Skin epidermis (tissue), 12 donors: ENCODE data around the gene NOTO.

Source experiments
- H3K27ac ChIP-seq, 21 experiments: fragments of 200-600 bp; sonication (generic) in 11 of 21; one replicate each; pipeline ENCODE4 v1.5.0; 2020; ENCODE audit warnings: mild to moderate bottlenecking in 3 of 21, inconsistent platforms in 2 of 21, moderate library complexity in 2 of 21
- H3K4me3 ChIP-seq, 7 experiments: fragments of 200-600 bp; sonication (generic) in 2 of 7; one replicate each; pipeline ENCODE4 v1.5.0; 2020; ENCODE audit warnings: inconsistent platforms in 2 of 7, mild to moderate bottlenecking in 2 of 7, moderate library complexity in 1 of 7

The NOTO gene

DNA sequence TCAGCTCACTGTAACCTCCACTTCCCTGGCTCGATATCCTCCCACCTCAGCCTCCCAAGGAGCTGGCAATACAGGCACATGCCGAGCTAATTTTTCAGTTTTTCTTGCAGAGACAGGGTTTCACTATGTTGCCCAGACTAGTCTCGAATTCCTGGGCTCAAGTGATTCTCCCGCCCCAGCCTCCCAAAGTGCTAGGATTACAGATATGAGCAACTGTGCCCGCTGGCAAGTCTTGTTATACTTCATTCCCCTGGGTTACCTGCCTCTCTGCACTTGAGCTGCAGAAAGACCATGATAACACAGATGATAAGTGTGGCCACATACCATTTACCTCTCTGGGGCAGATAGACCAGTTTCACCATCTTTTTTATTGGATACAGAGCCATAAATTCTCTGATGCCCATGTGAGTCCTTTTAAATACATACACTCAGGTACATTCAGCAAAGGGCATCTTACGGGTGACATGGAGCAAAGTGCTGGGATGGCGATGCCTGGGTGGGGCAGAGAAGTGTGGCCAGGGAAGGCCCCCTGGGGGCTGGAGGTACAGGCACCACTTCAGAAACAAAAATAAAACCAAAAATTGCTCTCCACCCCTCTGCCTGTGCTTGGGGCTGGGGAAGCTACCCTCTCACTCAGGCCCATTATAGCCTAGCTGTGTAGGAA lies 52.1 kb downstream of the NOTO start:
- no peak overlapping the region for H3K4me3 ChIP-seq

DNA sequence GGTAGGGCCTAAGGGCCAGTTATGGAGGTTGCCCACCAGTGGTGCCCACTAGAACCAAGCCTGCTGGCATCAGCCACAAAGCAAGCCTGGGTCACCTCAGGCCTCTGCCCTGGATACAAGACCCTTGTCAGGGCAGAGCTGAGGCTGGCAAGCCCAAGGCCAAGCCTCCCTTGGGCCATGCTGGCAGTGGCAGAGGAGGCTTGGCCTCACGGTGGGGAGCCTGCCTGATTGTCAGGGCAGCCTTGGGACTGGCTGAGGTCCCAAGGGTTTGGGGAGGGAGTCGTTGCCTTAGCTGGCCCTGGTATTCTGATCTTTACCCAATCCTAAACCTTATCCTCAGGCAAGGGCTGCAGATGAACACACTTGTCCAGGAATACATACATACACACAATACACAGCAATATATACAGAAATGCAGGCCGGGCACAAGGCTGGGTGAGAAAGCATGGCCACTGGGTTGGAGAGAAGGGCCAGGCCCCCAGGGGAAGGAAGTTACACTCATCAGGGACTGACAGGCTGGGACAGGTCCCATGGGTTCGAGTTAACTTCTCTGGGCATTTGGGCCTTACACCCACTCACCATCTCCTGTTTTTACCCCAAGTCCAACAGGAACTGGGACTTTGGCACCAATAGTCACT lies 52.8 kb downstream of the NOTO start:
- no peak overlapping the region for H3K27ac ChIP-seq

More for the DNA sequence above, 52.1 kb downstream of the NOTO start:
- H3K27ac ChIP-seq: no peak overlapping the region

DNA sequence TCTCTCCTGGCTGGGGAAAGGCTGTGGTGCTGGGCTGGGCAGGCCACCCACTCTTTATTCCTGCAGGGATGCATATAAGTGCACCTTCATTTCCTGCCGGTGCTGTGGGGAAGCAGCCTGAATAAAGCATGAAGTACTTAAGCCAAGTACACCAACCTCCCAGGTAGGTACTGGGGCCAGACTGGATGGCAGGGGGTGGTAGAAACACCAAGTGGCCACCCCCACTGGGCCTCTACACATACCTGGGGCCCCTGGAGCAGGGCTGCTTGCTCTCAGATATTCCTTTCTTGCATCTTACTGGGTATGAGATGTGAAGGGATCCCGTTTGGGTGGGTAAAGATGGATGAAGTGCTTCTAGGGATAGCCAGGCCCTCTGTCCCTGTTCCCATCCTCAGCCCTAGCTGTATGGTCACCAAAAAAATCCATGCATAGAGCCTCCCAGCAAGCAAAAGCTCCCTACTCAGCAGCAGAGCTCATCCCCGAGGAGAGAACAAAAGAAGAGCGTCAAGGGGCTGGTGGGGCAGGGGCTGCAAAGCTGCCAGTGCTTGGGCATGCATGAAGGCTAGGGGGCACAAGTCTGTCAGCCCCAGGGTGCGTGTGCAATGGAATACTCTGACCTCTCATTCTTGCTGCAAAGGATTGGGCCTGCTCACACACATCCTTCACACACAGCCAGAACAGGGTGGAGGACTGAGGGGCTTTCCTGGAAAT lies 53.7 kb downstream of the NOTO start:
- no peak overlapping the region for H3K4me3 ChIP-seq
- no peak overlapping the region for H3K27ac ChIP-seq

More for the DNA sequence above, 52.8 kb downstream of the NOTO start:
- no peak overlapping the region for H3K4me3 ChIP-seq

DNA sequence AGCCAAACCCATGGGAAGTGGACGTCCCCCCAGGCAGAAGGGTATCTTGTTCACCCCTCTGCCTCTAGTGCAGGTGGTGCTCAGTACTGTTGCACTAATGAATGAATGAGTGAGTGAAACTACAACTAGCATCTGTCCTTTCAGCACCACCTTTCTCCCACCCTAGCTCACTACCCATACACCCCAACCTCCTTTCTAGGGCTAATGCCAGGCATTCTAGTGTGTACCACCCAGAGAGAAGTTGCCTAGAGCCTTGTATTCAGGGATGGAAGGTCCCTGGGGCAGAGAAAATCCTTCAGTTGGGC lies 54.2 kb downstream of the NOTO start:
- Histone ChIP-seq H3K27ac (no peak overlapping the region), H3K4me3 (no peak overlapping the region)

DNA sequence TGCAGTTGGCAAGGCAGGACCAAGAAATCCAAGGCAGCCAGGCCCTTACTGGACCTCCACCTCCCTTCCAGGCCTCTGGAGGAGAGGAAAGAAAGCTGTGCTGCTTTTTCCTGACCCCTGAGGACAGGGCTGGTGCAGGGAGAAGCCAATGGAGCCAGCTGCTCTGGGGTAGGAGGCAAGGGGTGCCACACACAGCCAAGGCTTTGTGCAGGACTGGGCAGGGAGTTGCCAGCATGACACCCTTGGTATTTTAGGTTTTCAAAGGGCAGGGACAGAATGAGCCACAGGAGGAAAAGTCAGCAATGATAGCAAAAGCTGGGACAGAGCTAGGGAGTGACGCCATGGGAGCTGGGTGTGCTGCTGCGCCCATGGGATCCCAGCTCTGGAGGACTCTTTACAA lies 54.6 kb downstream of the NOTO start:
- Histone ChIP-seq H3K4me3 (no peak overlapping the region), H3K27ac (no peak overlapping the region)

DNA sequence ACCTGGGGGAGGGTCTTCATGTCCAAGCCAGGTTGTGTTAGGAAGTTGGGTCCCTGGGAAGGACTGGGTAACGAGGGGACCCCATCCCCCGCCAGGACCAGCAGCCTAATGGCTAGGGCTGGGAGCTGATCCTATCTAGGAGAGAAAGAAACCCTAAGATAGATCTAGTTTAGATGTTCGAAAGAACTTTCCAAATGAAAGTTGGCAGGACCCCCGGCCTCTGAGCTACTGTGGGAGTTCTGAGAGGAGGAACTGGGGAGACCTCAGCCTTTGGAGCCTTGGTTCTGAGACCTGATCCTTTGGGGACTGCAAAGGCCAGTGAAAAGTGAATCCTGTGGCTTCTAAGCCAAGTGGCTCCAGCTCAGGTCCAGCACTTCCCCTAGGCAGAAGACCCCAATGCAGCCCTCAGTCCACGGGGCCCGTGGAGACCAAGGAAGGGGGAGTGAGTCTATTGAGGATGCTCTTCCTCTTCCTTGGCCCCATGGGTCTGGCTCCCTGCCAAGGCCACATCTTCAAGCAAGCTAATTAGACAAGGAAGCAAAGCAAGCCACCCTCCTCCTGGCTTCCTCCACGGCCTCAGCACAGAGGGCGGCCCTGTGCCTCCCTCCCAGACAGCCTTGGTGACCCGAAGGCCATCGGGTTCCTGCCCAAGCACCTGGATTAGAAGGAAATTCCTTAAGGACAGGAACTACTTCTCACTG lies 55.2 kb downstream of the NOTO start:
- Histone ChIP-seq H3K4me3 (no peak overlapping the region), H3K27ac (no peak overlapping the region)

DNA sequence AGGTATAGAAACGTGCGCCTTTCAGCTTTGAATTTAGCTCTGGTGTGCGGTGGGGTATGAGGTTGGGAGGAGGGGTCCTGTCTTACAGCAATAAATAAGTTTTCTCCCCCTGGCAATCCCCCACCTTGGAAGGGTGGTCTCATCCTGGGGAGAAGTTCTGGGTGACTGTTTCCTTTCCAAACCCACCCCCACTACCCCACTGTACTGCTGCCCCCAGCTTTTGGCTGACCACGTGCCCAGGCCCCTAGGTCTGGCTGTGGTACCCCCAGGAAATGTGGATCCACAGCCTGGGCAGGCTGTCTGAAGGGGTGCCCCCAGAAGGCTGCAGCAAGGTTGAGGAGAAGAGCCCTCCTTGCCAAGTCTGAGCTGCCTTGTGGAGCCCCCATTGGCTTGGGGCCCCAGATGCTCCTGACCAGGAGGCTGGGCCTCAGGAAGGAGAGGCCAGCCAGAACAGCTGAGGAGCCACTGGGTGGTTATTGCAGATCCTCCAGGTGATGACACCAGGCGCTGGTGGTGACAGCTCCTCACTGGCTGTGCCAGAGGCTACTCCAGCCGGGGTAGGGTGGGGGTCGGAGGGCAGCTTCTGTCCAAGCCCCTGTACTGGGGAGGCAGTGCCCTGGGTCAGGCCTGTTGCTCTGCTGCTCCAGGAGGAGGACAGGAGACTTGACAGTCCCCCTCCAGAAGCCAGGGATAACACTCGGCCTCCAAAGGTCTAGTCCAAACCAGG lies 56.0 kb downstream of the NOTO start:
- Histone ChIP-seq H3K4me3 (no peak overlapping the region), H3K27ac (no peak overlapping the region)

DNA sequence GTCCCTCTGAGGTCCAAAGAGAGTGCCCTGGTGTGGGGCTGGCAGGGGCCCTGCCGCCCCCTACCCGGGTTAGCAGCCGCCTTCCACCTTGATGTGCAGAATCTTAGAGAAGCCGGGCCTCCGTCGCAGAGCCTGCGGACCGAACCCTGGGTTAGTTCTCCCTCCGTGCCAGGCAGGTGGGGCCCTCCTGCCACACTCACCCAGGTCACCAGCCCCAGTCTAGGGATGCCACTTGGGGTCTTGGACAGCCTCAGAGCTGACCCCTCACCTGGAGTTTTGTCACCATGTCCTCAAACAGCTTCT lies 56.5 kb downstream of the NOTO start:
- Histone ChIP-seq H3K4me3 (no peak overlapping the region), H3K27ac (no peak overlapping the region)

DNA sequence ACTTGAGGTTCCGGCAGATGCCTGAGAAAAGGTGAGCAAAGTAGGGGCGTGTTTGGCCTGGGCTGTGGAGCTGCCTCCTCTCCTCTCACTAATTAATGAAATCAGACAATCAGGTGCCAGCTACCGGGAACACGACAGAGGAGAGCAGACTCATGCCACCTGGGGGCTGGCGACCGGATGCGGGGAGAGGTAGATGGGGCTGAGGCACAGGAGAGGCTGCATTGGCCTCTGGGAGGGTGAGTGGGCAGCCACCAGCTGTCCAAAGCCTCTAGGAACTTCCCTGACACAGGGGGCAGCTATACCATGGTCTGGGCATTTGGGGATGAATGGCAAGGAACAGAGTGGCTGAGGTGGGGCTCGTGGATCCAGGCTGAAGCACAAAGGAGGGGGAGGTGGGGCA lies 56.9 kb downstream of the NOTO start:
- Histone ChIP-seq H3K27ac (no peak overlapping the region), H3K4me3 (no peak overlapping the region)

DNA sequence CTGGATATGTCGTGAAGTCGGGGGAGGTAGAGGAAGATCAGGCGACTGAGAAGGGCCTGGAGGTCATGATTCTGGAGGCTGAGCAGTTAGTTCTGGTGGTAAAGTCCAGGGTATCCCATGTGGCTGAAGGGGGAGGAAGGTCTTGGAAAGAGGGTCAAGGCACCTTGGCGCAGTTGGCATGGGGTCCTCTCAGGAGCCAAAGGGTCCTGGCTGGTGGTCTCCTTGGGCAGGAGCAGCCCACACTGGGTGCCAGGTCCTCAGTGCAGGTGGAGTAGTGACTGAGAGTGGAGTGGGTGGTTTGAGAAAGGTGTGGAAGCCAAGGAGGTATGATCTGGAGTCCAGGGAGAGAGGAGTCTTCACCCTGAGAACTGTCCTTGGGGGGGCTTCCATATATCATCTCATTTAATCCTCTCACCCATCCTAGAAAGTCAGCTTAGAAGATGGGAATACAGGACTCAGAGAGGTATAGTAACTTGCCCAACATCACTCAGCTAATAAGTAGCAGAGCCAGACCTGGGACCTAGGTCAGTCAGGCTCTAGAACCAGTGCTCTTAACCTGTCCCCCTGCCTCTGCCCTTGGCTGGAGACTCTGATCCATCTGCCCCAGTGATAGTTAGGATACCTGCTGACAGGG lies 57.4 kb downstream of the NOTO start:
- no peak overlapping the region for H3K4me3 ChIP-seq
- H3K27ac ChIP-seq: no peak overlapping the region

DNA sequence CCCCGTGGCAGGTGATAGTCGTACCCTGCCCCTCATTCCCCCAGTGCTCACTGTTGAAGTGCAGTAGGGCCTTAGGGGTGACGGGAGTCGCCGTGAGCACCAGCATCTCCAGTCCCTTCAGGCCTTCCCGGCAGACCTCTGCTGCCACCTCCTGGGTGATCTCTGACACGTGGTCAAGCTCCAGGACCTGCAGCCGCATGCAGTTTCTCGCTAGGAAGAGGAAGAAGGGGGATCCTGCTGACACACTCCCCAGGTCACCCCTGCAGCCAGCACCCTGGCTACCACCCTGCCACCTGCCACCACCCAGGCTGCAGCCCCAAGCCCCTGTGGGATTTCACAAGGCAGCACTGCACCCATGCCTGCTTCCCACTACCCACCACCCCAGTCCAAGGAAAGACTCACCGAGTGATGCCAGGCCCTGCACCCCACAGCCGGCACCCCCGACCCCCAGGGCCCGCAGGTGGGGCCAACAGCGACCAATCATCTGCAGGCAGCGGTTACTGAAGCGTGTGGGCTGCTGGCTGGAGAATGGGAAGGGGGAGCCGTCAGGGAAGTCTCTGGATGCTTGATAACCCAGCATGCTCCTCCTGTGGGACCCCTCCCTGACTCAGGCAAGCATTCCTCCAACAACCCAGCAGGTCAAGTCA lies 58.1 kb downstream of the NOTO start:
- no peak overlapping the region for H3K4me3 ChIP-seq
- no peak overlapping the region for H3K27ac ChIP-seq
